ENCODE data around the gene LHPP.

LHPP gene

GRCh38 chr10:124470544-124471434 is 9.2 kb downstream of the LHPP start:
- no peak for DNase-seq (ENCODE audit: low read depth in 2 of 2)

- no peak for DNase-seq (ENCODE audit: low read depth in 2 of 2)
Observed at GRCh38 chr10:124472071-124472470, 10.4 kb downstream of the LHPP start.

GRCh38 chr10:124473070-124473469 is 11.4 kb downstream of the LHPP start:
- no peak for DNase-seq (ENCODE audit: low read depth in 2 of 2)

- no peak for DNase-seq (ENCODE audit: low read depth in 2 of 2)
Observed at GRCh38 chr10:124474514-124475070, 13.0 kb downstream of the LHPP start.

- no peak for DNase-seq (ENCODE audit: low read depth in 2 of 2)
Observed at GRCh38 chr10:124476043-124476725, 14.6 kb downstream of the LHPP start.

- DNase-seq (ENCODE audit: low read depth in 2 of 2) = no peak
Observed at GRCh38 chr10:124477614-124478363, 16.2 kb downstream of the LHPP start.

- no peak for DNase-seq (ENCODE audit: low read depth in 2 of 2)
Observed at GRCh38 chr10:124478515-124478914, 16.9 kb downstream of the LHPP start.

- DNase-seq (ENCODE audit: low read depth in 2 of 2) = no peak
Observed at GRCh38 chr10:124480860-124481259, 19.2 kb downstream of the LHPP start.

GRCh38 chr10:124481717-124482116 is 20.1 kb downstream of the LHPP start:
- no peak for DNase-seq (ENCODE audit: low read depth in 2 of 2)

- no peak for DNase-seq (ENCODE audit: low read depth in 2 of 2)
Observed at GRCh38 chr10:124482236-124482800, 20.7 kb downstream of the LHPP start.

- no peak for DNase-seq (ENCODE audit: low read depth in 2 of 2)
Observed at GRCh38 chr10:124482876-124483275, 21.3 kb downstream of the LHPP start.

GRCh38 chr10:124484031-124484430 is 22.4 kb downstream of the LHPP start:
- no peak for DNase-seq (ENCODE audit: low read depth in 2 of 2)

GRCh38 chr10:124484661-124485060 is 23.0 kb downstream of the LHPP start:
- no peak for DNase-seq (ENCODE audit: low read depth in 2 of 2)

GRCh38 chr10:124486635-124487034 is 25.0 kb downstream of the LHPP start:
- DNase-seq (ENCODE audit: low read depth in 2 of 2) = no peak

- DNase-seq (ENCODE audit: low read depth in 2 of 2) = no peak
Observed at GRCh38 chr10:124491105-124491504, 29.5 kb downstream of the LHPP start.

- no peak for DNase-seq (ENCODE audit: low read depth in 2 of 2)
Observed at GRCh38 chr10:124492266-124492665, 30.6 kb downstream of the LHPP start.

- DNase-seq (ENCODE audit: low read depth in 2 of 2) = no peak
Observed at GRCh38 chr10:124493214-124493882, 31.7 kb downstream of the LHPP start.

- DNase-seq (ENCODE audit: low read depth in 2 of 2) = no peak
Observed at GRCh38 chr10:124494046-124494807, 32.6 kb downstream of the LHPP start.

- DNase-seq (ENCODE audit: low read depth in 2 of 2) = no peak
Observed at GRCh38 chr10:124495162-124495561, 33.5 kb downstream of the LHPP start.

GRCh38 chr10:124495725-124496124 is 34.1 kb downstream of the LHPP start:
- no peak for DNase-seq (ENCODE audit: low read depth in 2 of 2)
